ENCODE results near the gene SMIM1. TPM values are rescaled to one million over a fixed set of nuclear protein-coding genes. Genes with fewer than 3 reads are reported as not detected.

Gene SMIM1
- total and polyA plus RNA-seq, 9 of the 15 experiments (the other 6 are each of a cell fraction or from before 2014, with no cell fraction given), result 2.3 to 125 (median 24.3) TPM

DNA sequence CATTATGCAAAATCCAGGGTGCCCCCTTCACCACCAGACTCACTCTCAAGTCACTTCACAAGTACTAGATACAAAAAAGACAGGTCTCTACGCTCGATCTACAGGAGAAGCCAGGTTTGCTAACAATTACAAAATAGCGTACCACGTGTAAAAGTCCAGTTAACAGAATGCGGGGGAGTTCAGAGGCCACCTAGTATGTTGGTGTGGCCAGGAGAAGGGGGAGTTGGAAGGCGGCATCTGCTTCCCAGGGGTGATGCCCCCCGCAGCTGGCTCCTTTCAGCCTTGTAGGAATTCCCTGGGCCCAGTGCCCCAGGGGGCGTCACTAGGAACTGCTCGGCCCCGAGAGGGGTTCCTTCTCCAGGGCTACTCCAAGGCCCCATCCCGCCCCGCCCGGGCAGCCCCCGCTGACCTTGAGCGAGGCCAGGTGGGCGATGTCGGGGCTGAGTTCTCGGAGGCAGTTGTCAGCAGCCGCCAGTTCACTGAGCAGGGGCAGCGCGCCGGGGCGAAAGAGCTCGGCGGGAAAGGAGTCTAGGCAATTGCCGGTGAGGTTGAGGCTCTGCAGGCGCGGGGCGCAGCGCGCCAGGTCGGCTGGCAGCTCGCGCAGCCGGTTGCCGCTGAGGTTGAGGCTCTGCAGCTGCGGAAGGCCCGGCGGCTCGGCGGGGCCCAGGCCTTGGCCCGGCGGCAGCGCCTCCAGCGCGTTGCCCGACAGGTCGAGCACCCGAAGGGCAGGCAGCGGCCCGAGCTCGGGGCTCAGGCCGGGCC is 23.1 kb downstream of the SMIM1 start:
- FAIRE-seq, result no peak
- Histone ChIP-seq H3K4me2 (ENCODE audit: insufficient read depth, low read length) (peak overlapping the region; percentile 89), H3K79me2 (ENCODE audit: control insufficient read depth, insufficient read depth, low read length) (peaks cover 53% of the 10 kb centered on the region), H3K4me3 (peak overlapping the region; percentile 82), H4K20me1 (replicated peaks; ENCODE audit: control insufficient read depth, insufficient read depth, low read length) (peaks cover 11% of the 10 kb centered on the region; the same call in 1 of the 2 replicates), H3K9me3 (replicated peaks; ENCODE audit: control insufficient read depth, insufficient read depth, low read depth, low read length) (no peaks in the 10 kb centered on the region), H3K9me1 (ENCODE audit: control insufficient read depth, insufficient read depth, low read length) (peaks cover 5% of the 10 kb centered on the region), H3K27ac (ENCODE audit: extremely low read depth, low read depth, low read length) (peak overlapping the region; percentile 61), H3K4me1 (replicated peaks in 1 of 2; ENCODE audit: control insufficient read depth in 2 of 2, insufficient read depth in 2 of 2, low read length in 2 of 2) (peaks cover 25 to 45% of the 10 kb centered on the region in 2 experiments), H2AFZ (ENCODE audit: low read depth, low read length) (no peak overlapping the region), H3K36me3 (ENCODE audit: control insufficient read depth, insufficient read depth, low read length) (peaks cover 20% of the 10 kb centered on the region; the same call in 2 of the 3 replicates), H3K27me3 (ENCODE audit: control insufficient read depth in 2 of 2, insufficient read depth in 2 of 2, low read length in 2 of 2) (no peaks in the 10 kb centered on the region), H3K9ac (ENCODE audit: insufficient read depth in 1 of 2, low read depth in 2 of 2, low read length in 2 of 2) (peak overlapping the region; percentile 74 to 98)
- ChIA-PET CTCF (ENCODE audit: low intra/inter-chr PET ratio) (no interaction called here), POLR2A (interaction anchor here (0.5 to 4.6 kb wide), 8 partner anchors 8 to 35 kb away, joined by 3 to 41 read pairs (median 4); no protein-coding TSS in a partner anchor)
- under 1% methylated on average over 41 of the region's 53 CpGs for WGBS (ENCODE audit: insufficient coverage, low coverage, missing lambda C conversion rate)
- no peak; the same call in 2 of the 3 replicates for ATAC-seq
- peak; percentile 42 to 60 (median 47) for DNase-seq (ENCODE audit: extremely low read depth in 1 of 4, low spot score in 3 of 4)
- intact Hi-C loops (cut with micrococcal nuclease), result loop anchor here (1.0 kb wide), 1 partner anchor 105 kb away; the partner anchor contains the start of gene C1orf174
- BruUV-seq (replicated peaks), result no TSS peak
- in situ Hi-C loops (cut with MboI), result no loop called here
- no peak for TF ChIP-seq SMAD3 (CRISPR knock-in tag; conservative IDR thresholded peaks at IDR 0.05)
- TF ChIP-seq ZNF75A (CRISPR knock-in tag; IDR thresholded peaks at IDR 0.05), result no peak
- peak; percentile 96 for TF ChIP-seq CHD1 (IDR thresholded peaks at IDR 0.05; ENCODE audit: low read length)
- TF ChIP-seq ZBTB7A (IDR thresholded peaks at IDR 0.05; ENCODE audit: borderline replicate concordance, control insufficient read depth, low read depth, low read length), result 0 out of 2 replicates have a peak, but pooled peaks have one; percentile 35
- TF ChIP-seq SP2 (IDR thresholded peaks at IDR 0.05; ENCODE audit: extremely low read depth, low read depth, low read length, poor library complexity, severe bottlenecking), result no peak
- no peak for TF ChIP-seq ATF6 (CRISPR knock-in tag; IDR thresholded peaks at IDR 0.05)
- TF ChIP-seq SPI1 (IDR thresholded peaks at IDR 0.05; ENCODE audit: borderline replicate concordance, low read depth, low read length), result no peak
- TF ChIP-seq, protein P1, sequence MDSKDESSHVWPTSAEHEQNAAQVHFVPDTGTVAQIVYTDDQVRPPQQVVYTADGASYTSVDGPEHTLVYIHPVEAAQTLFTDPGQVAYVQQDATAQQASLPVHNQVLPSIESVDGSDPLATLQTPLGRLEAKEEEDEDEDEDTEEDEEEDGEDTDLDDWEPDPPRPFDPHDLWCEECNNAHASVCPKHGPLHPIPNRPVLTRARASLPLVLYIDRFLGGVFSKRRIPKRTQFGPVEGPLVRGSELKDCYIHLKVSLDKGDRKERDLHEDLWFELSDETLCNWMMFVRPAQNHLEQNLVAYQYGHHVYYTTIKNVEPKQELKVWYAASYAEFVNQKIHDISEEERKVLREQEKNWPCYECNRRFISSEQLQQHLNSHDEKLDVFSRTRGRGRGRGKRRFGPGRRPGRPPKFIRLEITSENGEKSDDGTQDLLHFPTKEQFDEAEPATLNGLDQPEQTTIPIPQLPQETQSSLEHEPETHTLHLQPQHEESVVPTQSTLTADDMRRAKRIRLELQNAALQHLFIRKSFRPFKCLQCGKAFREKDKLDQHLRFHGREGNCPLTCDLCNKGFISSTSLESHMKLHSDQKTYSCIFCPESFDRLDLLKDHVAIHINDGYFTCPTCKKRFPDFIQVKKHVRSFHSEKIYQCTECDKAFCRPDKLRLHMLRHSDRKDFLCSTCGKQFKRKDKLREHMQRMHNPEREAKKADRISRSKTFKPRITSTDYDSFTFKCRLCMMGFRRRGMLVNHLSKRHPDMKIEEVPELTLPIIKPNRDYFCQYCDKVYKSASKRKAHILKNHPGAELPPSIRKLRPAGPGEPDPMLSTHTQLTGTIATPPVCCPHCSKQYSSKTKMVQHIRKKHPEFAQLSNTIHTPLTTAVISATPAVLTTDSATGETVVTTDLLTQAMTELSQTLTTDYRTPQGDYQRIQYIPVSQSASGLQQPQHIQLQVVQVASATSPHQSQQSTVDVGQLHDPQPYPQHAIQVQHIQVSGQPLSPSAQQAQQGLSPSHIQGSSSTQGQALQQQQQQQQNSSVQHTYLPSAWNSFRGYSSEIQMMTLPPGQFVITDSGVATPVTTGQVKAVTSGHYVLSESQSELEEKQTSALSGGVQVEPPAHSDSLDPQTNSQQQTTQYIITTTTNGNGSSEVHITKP (IDR thresholded peaks at IDR 0.05; ENCODE audit: partially characterized antibody), result peak; percentile 37
- TF ChIP-seq KAT2B (IDR thresholded peaks at IDR 0.05; ENCODE audit: low read depth, low read length), result no peak
- no peak for TF ChIP-seq HDAC8 (tag; IDR thresholded peaks at IDR 0.05)
- no peak for TF ChIP-seq MIER1 (IDR thresholded peaks at IDR 0.05; ENCODE audit: low read depth)
- TF ChIP-seq, protein P2, sequence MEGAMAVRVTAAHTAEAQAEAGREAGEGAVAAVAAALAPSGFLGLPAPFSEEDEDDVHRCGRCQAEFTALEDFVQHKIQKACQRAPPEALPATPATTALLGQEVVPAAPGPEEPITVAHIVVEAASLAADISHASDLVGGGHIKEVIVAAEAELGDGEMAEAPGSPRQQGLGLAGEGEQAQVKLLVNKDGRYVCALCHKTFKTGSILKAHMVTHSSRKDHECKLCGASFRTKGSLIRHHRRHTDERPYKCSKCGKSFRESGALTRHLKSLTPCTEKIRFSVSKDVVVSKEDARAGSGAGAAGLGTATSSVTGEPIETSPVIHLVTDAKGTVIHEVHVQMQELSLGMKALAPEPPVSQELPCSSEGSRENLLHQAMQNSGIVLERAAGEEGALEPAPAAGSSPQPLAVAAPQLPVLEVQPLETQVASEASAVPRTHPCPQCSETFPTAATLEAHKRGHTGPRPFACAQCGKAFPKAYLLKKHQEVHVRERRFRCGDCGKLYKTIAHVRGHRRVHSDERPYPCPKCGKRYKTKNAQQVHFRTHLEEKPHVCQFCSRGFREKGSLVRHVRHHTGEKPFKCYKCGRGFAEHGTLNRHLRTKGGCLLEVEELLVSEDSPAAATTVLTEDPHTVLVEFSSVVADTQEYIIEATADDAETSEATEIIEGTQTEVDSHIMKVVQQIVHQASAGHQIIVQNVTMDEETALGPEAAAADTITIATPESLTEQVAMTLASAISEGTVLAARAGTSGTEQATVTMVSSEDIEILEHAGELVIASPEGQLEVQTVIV (CRISPR knock-in tag; IDR thresholded peaks at IDR 0.05; ENCODE audit: borderline replicate concordance), result no peak
